ENCODE measurements around the gene INTS2. TPM values are rescaled to one million over a fixed set of nuclear protein-coding genes. Genes with fewer than 3 reads are reported as not detected.

Gene INTS2, protein sequence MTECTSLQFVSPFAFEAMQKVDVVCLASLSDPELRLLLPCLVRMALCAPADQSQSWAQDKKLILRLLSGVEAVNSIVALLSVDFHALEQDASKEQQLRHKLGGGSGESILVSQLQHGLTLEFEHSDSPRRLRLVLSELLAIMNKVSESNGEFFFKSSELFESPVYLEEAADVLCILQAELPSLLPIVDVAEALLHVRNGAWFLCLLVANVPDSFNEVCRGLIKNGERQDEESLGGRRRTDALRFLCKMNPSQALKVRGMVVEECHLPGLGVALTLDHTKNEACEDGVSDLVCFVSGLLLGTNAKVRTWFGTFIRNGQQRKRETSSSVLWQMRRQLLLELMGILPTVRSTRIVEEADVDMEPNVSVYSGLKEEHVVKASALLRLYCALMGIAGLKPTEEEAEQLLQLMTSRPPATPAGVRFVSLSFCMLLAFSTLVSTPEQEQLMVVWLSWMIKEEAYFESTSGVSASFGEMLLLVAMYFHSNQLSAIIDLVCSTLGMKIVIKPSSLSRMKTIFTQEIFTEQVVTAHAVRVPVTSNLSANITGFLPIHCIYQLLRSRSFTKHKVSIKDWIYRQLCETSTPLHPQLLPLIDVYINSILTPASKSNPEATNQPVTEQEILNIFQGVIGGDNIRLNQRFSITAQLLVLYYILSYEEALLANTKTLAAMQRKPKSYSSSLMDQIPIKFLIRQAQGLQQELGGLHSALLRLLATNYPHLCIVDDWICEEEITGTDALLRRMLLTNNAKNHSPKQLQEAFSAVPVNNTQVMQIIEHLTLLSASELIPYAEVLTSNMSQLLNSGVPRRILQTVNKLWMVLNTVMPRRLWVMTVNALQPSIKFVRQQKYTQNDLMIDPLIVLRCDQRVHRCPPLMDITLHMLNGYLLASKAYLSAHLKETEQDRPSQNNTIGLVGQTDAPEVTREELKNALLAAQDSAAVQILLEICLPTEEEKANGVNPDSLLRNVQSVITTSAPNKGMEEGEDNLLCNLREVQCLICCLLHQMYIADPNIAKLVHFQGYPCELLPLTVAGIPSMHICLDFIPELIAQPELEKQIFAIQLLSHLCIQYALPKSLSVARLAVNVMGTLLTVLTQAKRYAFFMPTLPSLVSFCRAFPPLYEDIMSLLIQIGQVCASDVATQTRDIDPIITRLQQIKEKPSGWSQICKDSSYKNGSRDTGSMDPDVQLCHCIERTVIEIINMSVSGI
- total RNA-seq: 14.7 and 19.0 TPM in 2 replicates

DNA sequence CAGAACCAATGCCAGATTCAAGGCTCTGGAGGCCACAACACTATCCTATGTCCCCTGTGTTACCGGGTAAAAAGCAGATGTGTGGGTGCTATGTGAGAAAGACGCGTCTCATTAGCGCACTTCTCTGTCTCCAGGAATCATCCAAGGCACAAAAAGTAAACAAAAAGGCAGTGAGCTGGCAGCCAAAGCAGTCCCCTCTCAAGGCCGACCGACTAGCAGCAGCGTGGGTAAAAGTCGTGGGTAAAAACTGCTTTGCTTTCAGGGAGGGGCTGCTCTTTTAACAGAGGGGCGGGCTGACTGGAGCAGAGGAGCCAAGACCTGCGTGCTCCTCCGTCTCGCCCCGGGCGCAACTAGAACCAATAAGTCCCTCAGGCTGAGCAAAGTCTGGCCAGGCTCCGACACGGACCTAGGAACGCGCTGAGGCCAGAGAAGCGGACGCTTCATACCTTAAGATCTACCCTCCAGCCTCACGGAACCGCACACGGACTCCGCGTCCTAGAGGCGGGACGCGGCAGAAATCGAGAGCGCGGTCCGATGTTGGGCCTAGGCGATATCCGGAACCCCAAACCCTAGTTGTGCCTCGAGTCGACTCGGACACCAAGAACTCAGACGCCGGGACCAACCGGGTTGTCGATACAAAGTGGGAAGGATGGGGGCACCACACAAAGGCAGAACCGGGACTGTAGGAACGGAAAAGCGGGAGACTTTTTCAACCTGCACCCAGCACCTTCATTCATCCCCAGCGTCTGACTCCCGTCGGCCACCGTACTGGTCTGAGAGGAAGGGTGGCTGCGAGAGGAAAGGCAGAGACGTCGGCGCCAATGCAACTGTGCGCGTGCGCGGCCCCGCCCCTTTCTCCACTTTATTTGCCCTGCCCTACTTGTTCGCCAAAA, at the start of gene INTS2:
Gene INTS2 (minus strand): TSS at position 775 of the 893 bp plus-strand sequence. CDS start 1,338 bp downstream, outside the sequence.

DNA sequence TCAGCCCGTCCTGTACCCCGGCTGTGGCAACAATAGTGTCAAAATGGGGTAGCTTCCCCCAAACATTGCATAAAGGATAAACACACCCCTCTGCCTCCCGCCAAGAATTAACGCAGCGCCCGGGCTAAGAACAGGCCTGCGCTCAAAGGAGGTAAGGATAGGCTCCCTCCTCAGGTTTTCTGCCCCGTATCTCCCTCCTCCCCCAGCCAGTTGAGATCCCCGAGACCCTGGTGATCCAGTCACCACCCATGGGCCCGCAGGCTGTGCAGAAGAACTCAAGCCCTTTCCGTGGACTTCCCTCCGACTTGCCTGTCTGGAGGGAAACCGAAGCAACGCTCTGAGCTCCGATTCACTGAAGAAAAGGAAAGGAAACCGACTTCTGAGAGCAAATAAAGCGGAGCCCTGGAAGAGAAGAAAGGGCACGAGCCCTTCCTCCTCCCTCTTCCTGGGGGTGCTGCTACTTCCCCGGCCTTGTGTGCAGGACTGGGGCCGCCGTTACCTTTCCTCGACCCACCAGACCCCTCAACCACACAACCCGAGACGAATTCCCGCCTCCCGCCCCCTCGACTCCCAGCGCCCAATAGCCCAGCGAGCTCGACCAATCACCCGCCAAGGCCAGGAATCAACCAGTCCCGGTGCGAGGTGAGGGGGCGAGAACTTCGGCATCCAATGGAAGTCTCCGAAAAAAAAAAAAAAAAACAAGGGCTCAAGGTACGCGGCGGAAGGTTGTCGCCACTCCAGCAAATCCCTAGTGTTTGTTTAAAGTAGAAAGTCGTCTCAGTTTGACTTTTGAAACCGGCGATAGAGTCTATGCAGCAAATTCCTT, 64.6 kb downstream of the INTS2 start, which contains the start of gene BRIP1:
Gene BRIP1 (minus strand): TSS at position 554 of the 826 bp plus-strand sequence. CDS start 1,989 bp downstream, outside the sequence.

Small RNA genes within 50 kb of the gene (small RNA-seq; reads per million reads assigned to genes)
- gene RF00019: not detected

Other genes with a start within 250 kb of the INTS2 start
- 5.9 and 12.7 TPM in 2 replicates for gene BRIP1, start 64.5 kb downstream of the INTS2 start, total RNA-seq
- 44.1 and 63.9 TPM in 2 replicates for gene MED13, start 137.3 kb upstream of the INTS2 start, total RNA-seq

Measured in subcutaneous preadipocyte (primary cell).